PC-9 (cell line): Measurements from ENCODE around the gene ZBED1. TPM values are rescaled to one million over a fixed set of nuclear protein-coding genes. Genes with fewer than 3 reads are reported as not detected.

Source experiments
- BruUV-seq: library from RNA; stranded (reverse); fragments of 400-500 nt; replicated peaks from 2 replicates; lab custom pipeline; 2021; lab: Mats Ljungman, UMichigan
- CTCF ChIA-PET: fragments of 300-600 bp; sonication (Branson Sonifier 250); formaldehyde crosslinking; loops from one replicate; lab custom pipeline; 2022; ENCODE audit warnings: antibody characterized with exemption; lab: Charles Lee
- POLR2A ChIA-PET: fragments of 300-600 bp; sonication (Branson Sonifier 250); formaldehyde crosslinking; loops from one replicate; lab custom pipeline; 2022; ENCODE audit warnings: antibody characterized with exemption; ENCODE audit not compliant: unreplicated experiment; lab: Charles Lee
- DNase-seq, 2 experiments: peaks; one replicate each; pipeline versions ENCODE4 v3.0.0 to v3.0.0-alpha.2; 2015 to 2022; ENCODE audit warnings: mixed read lengths in 1 of 2
- H2AFZ ChIP-seq: fragments of 200-600 bp; sonication (generic); 2 replicates; pipeline ENCODE4 v1.8.1; 2017; ENCODE audit warnings: antibody characterized with exemption
- H3F3A ChIP-seq: fragments of 200-600 bp; sonication (generic); 2 replicates; pipeline ENCODE4 v1.8.1; 2017; ENCODE audit warnings: antibody characterized with exemption, mild to moderate bottlenecking, low read depth; ENCODE audit not compliant: insufficient read depth
- H3K27ac ChIP-seq: fragments of 200-600 bp; sonication (generic); 2 replicates; pipeline ENCODE4 v1.6.1; 2016; ENCODE audit warnings: mixed run types
- H3K27me3 ChIP-seq: fragments of 200-600 bp; sonication (generic); 2 replicates; pipeline ENCODE4 v1.6.1; 2016; ENCODE audit warnings: low read depth, mixed run types; ENCODE audit not compliant: insufficient read depth
- H3K36me3 ChIP-seq: fragments of 200-600 bp; sonication (generic); 2 replicates; pipeline ENCODE4 v1.6.1; 2016; ENCODE audit warnings: low read depth, mixed run types
- H3K4me1 ChIP-seq: fragments of 200-600 bp; sonication (generic); replicated peaks from 2 replicates; pipeline ENCODE4 v1.6.1; 2016; ENCODE audit warnings: mixed run types; ENCODE audit not compliant: insufficient read depth
- H3K4me2 ChIP-seq: fragments of 200-600 bp; sonication (generic); 2 replicates; pipeline ENCODE4 v1.6.1; 2017; ENCODE audit warnings: mixed run types
- H3K4me3 ChIP-seq: fragments of 200-600 bp; sonication (generic); 2 replicates; pipeline ENCODE4 v1.6.1; 2016; ENCODE audit warnings: mixed run types
- H3K79me2 ChIP-seq: fragments of 200-600 bp; sonication (generic); 2 replicates; pipeline ENCODE4 v1.6.1; 2017; ENCODE audit warnings: low read depth, mixed run types
- H3K9me2 ChIP-seq: fragments of 200-600 bp; sonication (generic); 2 replicates; pipeline ENCODE4 v1.8.1; 2017; ENCODE audit warnings: mild to moderate bottlenecking; ENCODE audit not compliant: insufficient read depth
- H3K9me3 ChIP-seq: fragments of 200-600 bp; sonication (generic); 2 replicates; pipeline ENCODE4 v1.8.1; 2016; ENCODE audit warnings: low read depth; ENCODE audit not compliant: insufficient read depth
- H4K20me1 ChIP-seq: fragments of 200-600 bp; sonication (generic); 2 replicates; pipeline ENCODE4 v1.8.1; 2017; ENCODE audit not compliant: insufficient read depth
- CTCF ChIP-seq: fragments of 200-600 bp; sonication (generic); conservative IDR thresholded peaks from 2 replicates; pipeline ENCODE4 v1.6.1; 2017; ENCODE audit warnings: mixed run types, antibody characterized with exemption, mild to moderate bottlenecking, moderate library complexity
- EZH2 ChIP-seq: fragments of 200-600 bp; sonication (generic); IDR thresholded peaks from 2 replicates; pipeline ENCODE4 v1.8.0; 2017; ENCODE audit warnings: antibody characterized with exemption, low read depth
- intact Hi-C: fragments of 100-400 bp; cut with micrococcal nuclease; formaldehyde crosslinking; loops from one replicate; pipeline ENCODE4 v1.10.0; 2022; ENCODE audit not compliant: unreplicated experiment
- total RNA-seq: library from RNA; stranded (reverse); gene quantifications from 2 replicates; pipeline ENCODE4 v1.2.3, GENCODE V29; 2021

The ZBED1 gene
- total RNA-seq, 1 experiment from 2014 or later = 11.1 TPM

- H3K79me2 ChIP-seq = no peaks in the 10 kb centered on the region
- CTCF ChIA-PET = no interaction called here
Measured at GRCh38 chrX:2489446-2490445, 11.0 kb downstream of the ZBED1 start.

GRCh38 chrX:2488621-2489285 is 12.0 kb downstream of the ZBED1 start:
- DNase-seq = no peak
- Histone ChIP-seq H3K9me2 (no peaks in the 10 kb centered on the region), H3K27me3 (no peaks in the 10 kb centered on the region), H3F3A (no peaks in the 10 kb centered on the region), H3K36me3 (no peaks in the 10 kb centered on the region), H3K4me1 (no peaks in the 10 kb centered on the region), H3K79me2 (no peaks in the 10 kb centered on the region), H3K27ac (no peak overlapping the region), H4K20me1 (no peaks in the 10 kb centered on the region; the same call in none of the 2 replicates), H3K4me3 (no peak overlapping the region), H3K4me2 (no peak overlapping the region), H2AFZ (no peak overlapping the region), H3K9me3 (no peaks in the 10 kb centered on the region)
- POLR2A ChIA-PET = no interaction called here
- intact Hi-C loops = no loop called here
- TF ChIP-seq EZH2 (no peak), CTCF (no peak)
- CTCF ChIA-PET = no interaction called here
- BruUV-seq = no TSS peak

More at GRCh38 chrX:2489446-2490445, 11.0 kb downstream of the ZBED1 start:
- H2AFZ ChIP-seq = no peak overlapping the region
- no peak overlapping the region for H3K4me2 ChIP-seq
- H3K36me3 ChIP-seq = no peaks in the 10 kb centered on the region
- TF ChIP-seq CTCF (no peak), EZH2 (no peak)
- no peak overlapping the region for H3K4me3 ChIP-seq
- H3F3A ChIP-seq = no peaks in the 10 kb centered on the region
- no peaks in the 10 kb centered on the region for H3K4me1 ChIP-seq
- no peak for DNase-seq
- no peak overlapping the region for H3K27ac ChIP-seq
- POLR2A ChIA-PET = no interaction called here
- no peaks in the 10 kb centered on the region for H3K9me2 ChIP-seq
- intact Hi-C loops = no loop called here
- BruUV-seq = no TSS peak
- no peaks in the 10 kb centered on the region; the same call in 1 of the 2 replicates for H4K20me1 ChIP-seq
- H3K9me3 ChIP-seq = no peaks in the 10 kb centered on the region
- H3K27me3 ChIP-seq = no peaks in the 10 kb centered on the region

- CTCF ChIA-PET = no interaction called here
- Histone ChIP-seq H3F3A (no peaks in the 10 kb centered on the region), H3K4me3 (no peak overlapping the region), H2AFZ (no peak overlapping the region), H3K27me3 (no peaks in the 10 kb centered on the region), H3K4me2 (no peak overlapping the region), H3K4me1 (no peaks in the 10 kb centered on the region), H3K79me2 (no peaks in the 10 kb centered on the region), H3K9me3 (no peaks in the 10 kb centered on the region), H3K36me3 (no peaks in the 10 kb centered on the region), H4K20me1 (no peaks in the 10 kb centered on the region; the same call in none of the 2 replicates), H3K9me2 (no peaks in the 10 kb centered on the region), H3K27ac (no peak overlapping the region)
- POLR2A ChIA-PET = no interaction called here
- no peak for DNase-seq
- intact Hi-C loops = no loop called here
- no TSS peak for BruUV-seq
- TF ChIP-seq CTCF (no peak), EZH2 (no peak)
Measured at GRCh38 chrX:2487366-2487765, 13.4 kb downstream of the ZBED1 start.
